PC-3 (cell line): ENCODE results near the gene TEDC1. TPM values are rescaled to one million over a fixed set of nuclear protein-coding genes. Genes with fewer than 3 reads are reported as not detected.
A peak's percentile ranks its signal among the peaks of the same experiment; 100 is the strongest.

ENCODE experiments used
- ATAC-seq: fragments of 200-7000 bp; cut with Tn5 transposase; 2 replicates; pipeline ENCODE4 v1.9.1; 2020; ENCODE audit warnings: mild to moderate bottlenecking, moderate library complexity
- BruUV-seq: library from RNA; stranded (reverse); fragments of 400-500 nt; replicated peaks from 2 replicates; lab custom pipeline; 2021; lab: Mats Ljungman, UMichigan
- CTCF ChIA-PET: fragments of 300-600 bp; sonication (Branson Sonifier 250); formaldehyde crosslinking; loops from one replicate; lab custom pipeline; 2022; ENCODE audit warnings: antibody characterized with exemption; lab: Charles Lee
- POLR2A ChIA-PET: fragments of 300-600 bp; sonication (Branson Sonifier 250); formaldehyde crosslinking; loops from one replicate; lab custom pipeline; 2022; ENCODE audit warnings: antibody characterized with exemption; ENCODE audit not compliant: unreplicated experiment; lab: Charles Lee
- DNase-seq: peaks from one replicate; pipeline ENCODE4 v3.0.0-alpha.2; 2015
- H2AFZ ChIP-seq: fragments of 300-600 bp; sonication (generic); 2 replicates; pipeline ENCODE4 v1.6.0; 2016; ENCODE audit warnings: antibody characterized with exemption, low read length
- H3F3A ChIP-seq: fragments of 300-600 bp; sonication (generic); one replicate; pipeline ENCODE4 v1.6.0; 2017; ENCODE audit warnings: antibody characterized with exemption, low read length, control low read depth, mild to moderate bottlenecking; ENCODE audit not compliant: unreplicated experiment
- H3K27ac ChIP-seq: fragments of 300-600 bp; sonication (generic); 2 replicates; pipeline ENCODE4 v1.5.1; 2016; ENCODE audit warnings: mild to moderate bottlenecking, low read length
- H3K27me3 ChIP-seq: fragments of 300-600 bp; sonication (generic); 2 replicates; pipeline ENCODE4 v1.6.1; 2016; ENCODE audit warnings: low read length, mixed read lengths
- H3K36me3 ChIP-seq: fragments of 300-600 bp; sonication (generic); 2 replicates; pipeline ENCODE4 v1.6.1; 2016; ENCODE audit warnings: low read depth, mixed run types, low read length, mixed read lengths
- H3K4me1 ChIP-seq: fragments of 300-600 bp; sonication (generic); 2 replicates; pipeline ENCODE4 v1.5.1; 2016; ENCODE audit warnings: low read length; ENCODE audit not compliant: insufficient read depth
- H3K4me2 ChIP-seq: fragments of 300-600 bp; sonication (generic); 2 replicates; pipeline ENCODE4 v1.6.0; 2016; ENCODE audit warnings: low read length
- H3K4me3 ChIP-seq: fragments of 300-600 bp; sonication (generic); 2 replicates; pipeline ENCODE4 v1.5.1; 2016; ENCODE audit warnings: mild to moderate bottlenecking, low read length, mixed read lengths
- H3K79me2 ChIP-seq: fragments of 300-600 bp; sonication (generic); 2 replicates; pipeline ENCODE4 v1.6.1; 2017; ENCODE audit warnings: low read length, mixed read lengths
- H3K9ac ChIP-seq: fragments of 300-600 bp; sonication (generic); 2 replicates; pipeline ENCODE4 v1.6.0; 2016; ENCODE audit warnings: mild to moderate bottlenecking, low read length
- H3K9me2 ChIP-seq: fragments of 300-600 bp; sonication (generic); replicated peaks from 2 replicates; pipeline ENCODE4 v1.6.1; 2016; ENCODE audit warnings: mixed run types, low read length, mixed read lengths
- H3K9me3 ChIP-seq: fragments of 300-600 bp; sonication (generic); 2 replicates; pipeline ENCODE4 v1.6.1; 2016; ENCODE audit warnings: low read length, mixed read lengths
- H4K20me1 ChIP-seq: fragments of 300-600 bp; sonication (generic); 2 replicates; pipeline ENCODE4 v1.6.1; 2016; ENCODE audit warnings: low read length, mixed read lengths
- CTCF ChIP-seq: fragments of 300-600 bp; sonication (generic); conservative IDR thresholded peaks from 2 replicates; pipeline ENCODE4 v1.5.1; 2017; ENCODE audit warnings: antibody characterized with exemption, low read depth, mild to moderate bottlenecking, low read length
- EZH2 ChIP-seq: fragments of 300-600 bp; sonication (generic); IDR thresholded peaks from one replicate; pipeline ENCODE4 v1.6.1; 2017; ENCODE audit warnings: antibody characterized with exemption, mild to moderate bottlenecking, low read length; ENCODE audit not compliant: unreplicated experiment
- EZH2phosphoT487 ChIP-seq: fragments of 300-600 bp; sonication (generic); IDR thresholded peaks from 2 replicates; pipeline ENCODE4 v1.6.1; 2018; ENCODE audit warnings: mild to moderate bottlenecking, antibody characterized with exemption, low read length, borderline replicate concordance
- intact Hi-C: fragments of 100-400 bp; cut with micrococcal nuclease; formaldehyde crosslinking; loops from 2 replicates; pipeline ENCODE4 v1.9.0; 2023
- total RNA-seq: library from RNA; depleted of rRNA; stranded (reverse); fragments of >200 nt; gene quantifications from 2 replicates; pipeline ENCODE4 v1.2.3, GENCODE V29; 2014

TEDC1 gene
- total RNA-seq, 1 experiment from 2014 or later = 66.7 TPM

- no peaks in the 10 kb centered on the region for H3K36me3 ChIP-seq
- intact Hi-C loops = no loop called here
- ATAC-seq (no peak), DNase-seq (peak; percentile 25)
- H3K4me1 ChIP-seq = peaks cover 37% of the 10 kb centered on the region
- peaks cover 8% of the 10 kb centered on the region for H3K79me2 ChIP-seq
- no peaks in the 10 kb centered on the region for H4K20me1 ChIP-seq
- H3F3A ChIP-seq = no peaks in the 10 kb centered on the region
- H3K27me3 ChIP-seq = no peaks in the 10 kb centered on the region
- peak overlapping the region; percentile 99 for H3K4me2 ChIP-seq
- TF ChIP-seq EZH2 (no peak), EZH2phosphoT487 (no peak), CTCF (no peak)
- ChIA-PET POLR2A (no interaction called here), CTCF (interaction anchor here (1.2 kb wide), 1 partner anchor 16 kb away, joined by 3 read pairs; no protein-coding TSS in a partner anchor)
- H3K9me2 ChIP-seq = no peaks in the 10 kb centered on the region
- H3K27ac ChIP-seq = peak overlapping the region; percentile 57
- BruUV-seq = no TSS peak
- H2AFZ ChIP-seq = peak overlapping the region; percentile 80; the same call in 1 of the 2 replicates
- peak overlapping the region; percentile 66 for H3K9ac ChIP-seq
- peak overlapping the region; percentile 74 for H3K4me3 ChIP-seq
- H3K9me3 ChIP-seq = no peaks in the 10 kb centered on the region
Observed at GRCh38 chr14:105473033-105473676, 17.9 kb upstream of the TEDC1 start.

GRCh38 chr14:105473677-105474482, 17.2 kb upstream of the TEDC1 start:
- TF ChIP-seq CTCF = no peak
- TF ChIP-seq EZH2 = no peak
- TF ChIP-seq EZH2phosphoT487 = no peak
- DNase-seq (peak; percentile 89), ATAC-seq (peak; percentile 50)
- Histone ChIP-seq H3K27ac (peak overlapping the region; percentile 64), H3K9ac (peak overlapping the region; percentile 66), H3K79me2 (peaks cover 8% of the 10 kb centered on the region), H3K9me2 (no peaks in the 10 kb centered on the region), H3K36me3 (no peaks in the 10 kb centered on the region), H3F3A (no peaks in the 10 kb centered on the region), H3K4me3 (peak overlapping the region; percentile 74), H2AFZ (peak overlapping the region; percentile 80), H3K4me2 (peak overlapping the region; percentile 99), H3K9me3 (no peaks in the 10 kb centered on the region), H3K27me3 (no peaks in the 10 kb centered on the region), H4K20me1 (no peaks in the 10 kb centered on the region), H3K4me1 (peaks cover 37% of the 10 kb centered on the region)
- ChIA-PET CTCF (interaction anchor here (1.2 kb wide), 1 partner anchor 16 kb away, joined by 3 read pairs; no protein-coding TSS in a partner anchor), POLR2A (interaction anchor here (0.6 kb wide), 2 partner anchors 16 to 37 kb away, joined by 3 to 4 read pairs; no protein-coding TSS in a partner anchor)
- intact Hi-C loops = loop anchor here (2.0 kb wide), 1 partner anchor 43 kb away; no protein-coding TSS in a partner anchor
- BruUV-seq = no TSS peak
